ENCODE results near the gene SAFB.

GRCh38 chr19:5679289-5680083 is 56.6 kb downstream of the SAFB start:
- no peak for TF ChIP-seq CTCF (IDR thresholded peaks at IDR 0.05 in 4 of 5, conservative IDR thresholded peaks at IDR 0.05 in 1 of 5)
- TF ChIP-seq POLR2A (IDR thresholded peaks at IDR 0.05), result no peak
